DOHH2 (cell line): Measurements from ENCODE around the gene GREB1L.

Experiments used
- H3F3A ChIP-seq: fragments of 200-600 bp; sonication (generic), shearing (Covaris generic); 2 replicates; pipeline ENCODE4 v1.6.0; 2016; ENCODE audit warnings: antibody characterized with exemption, mild to moderate bottlenecking; ENCODE audit not compliant: control insufficient read depth, insufficient read depth
- H3K27ac ChIP-seq: fragments of 200-600 bp; sonication (generic); 2 replicates; pipeline ENCODE4 v1.5.1; 2014; ENCODE audit warnings: low read depth, mild to moderate bottlenecking, low read length, moderate library complexity
- H3K27me3 ChIP-seq: fragments of 200-600 bp; sonication (generic); 2 replicates; pipeline ENCODE4 v1.6.1; 2014; ENCODE audit warnings: mild to moderate bottlenecking, low read length, mixed read lengths; ENCODE audit not compliant: control insufficient read depth
- H3K36me3 ChIP-seq: fragments of 200-600 bp; sonication (generic); 2 replicates; pipeline ENCODE4 v1.6.1; 2014; ENCODE audit warnings: mild to moderate bottlenecking, low read length, moderate library complexity, mixed read lengths; ENCODE audit not compliant: control insufficient read depth
- H3K4me1 ChIP-seq: fragments of 200-600 bp; sonication (generic); 2 replicates; pipeline ENCODE4 v1.6.1; 2014; ENCODE audit warnings: mild to moderate bottlenecking, low read length, mixed read lengths; ENCODE audit not compliant: control insufficient read depth
- H3K4me2 ChIP-seq: fragments of 200-600 bp; sonication (generic); 2 replicates; pipeline ENCODE4 v1.6.0; 2014; ENCODE audit warnings: mild to moderate bottlenecking, low read length, moderate library complexity
- H3K4me3 ChIP-seq: fragments of 200-600 bp; sonication (generic); 2 replicates; pipeline ENCODE4 v1.5.1; 2014; ENCODE audit warnings: mild to moderate bottlenecking, low read length, mixed read lengths
- H3K79me2 ChIP-seq: fragments of 200-600 bp; sonication (generic); 2 replicates; pipeline ENCODE4 v1.6.1; 2014; ENCODE audit warnings: mild to moderate bottlenecking, low read length, mixed read lengths; ENCODE audit not compliant: control insufficient read depth
- H3K9me2 ChIP-seq: fragments of 200-600 bp; sonication (generic); replicated peaks from 2 replicates; pipeline ENCODE4 v1.6.1; 2014; ENCODE audit warnings: mild to moderate bottlenecking, low read length, mixed read lengths; ENCODE audit not compliant: control insufficient read depth
- H3K9me3 ChIP-seq: fragments of 200-600 bp; sonication (generic); 2 replicates; pipeline ENCODE4 v1.6.1; 2014; ENCODE audit warnings: antibody characterized with exemption, low read length, mixed read lengths; ENCODE audit not compliant: control insufficient read depth, insufficient read depth
- H4K20me1 ChIP-seq: fragments of 200-600 bp; sonication (generic); 2 replicates; pipeline ENCODE4 v1.6.0; 2014; ENCODE audit warnings: low read depth, mild to moderate bottlenecking, antibody characterized with exemption, low read length, moderate library complexity; ENCODE audit not compliant: control insufficient read depth, insufficient read depth
- EZH2phosphoT487 ChIP-seq: fragments of 200-600 bp; sonication (generic); IDR thresholded peaks from 2 replicates; pipeline ENCODE4 v1.6.1; 2017; ENCODE audit warnings: borderline replicate concordance, mild to moderate bottlenecking, antibody characterized with exemption, low read length, moderate library complexity, mixed read lengths
- TF ChIP-seq, protein P1 (sequence below): fragments of 200-600 bp; sonication (generic); IDR thresholded peaks from one replicate; pipeline ENCODE4 v1.5.1; 2014; ENCODE audit warnings: antibody characterized with exemption, mild to moderate bottlenecking, low read depth, low read length; ENCODE audit not compliant: poor library complexity, severe bottlenecking

Gene GREB1L

DNA sequence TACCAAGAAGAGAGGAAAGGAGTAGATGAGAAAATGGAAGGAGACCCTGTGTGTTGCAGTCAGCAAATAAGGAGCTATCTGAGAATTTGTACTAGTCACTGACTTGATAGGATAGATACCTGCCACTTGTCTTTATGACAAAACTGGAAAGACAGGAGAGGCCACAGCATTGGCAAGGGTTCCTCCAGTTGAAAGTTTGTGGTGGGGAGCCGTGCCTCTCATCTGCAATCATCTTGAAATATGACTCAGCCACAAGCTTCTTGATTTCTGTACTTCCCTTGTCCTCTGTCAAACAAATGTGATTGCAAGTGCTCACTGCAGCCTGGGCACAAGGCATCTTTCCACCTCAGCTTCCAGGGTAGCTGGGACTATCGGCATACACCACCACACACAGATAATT lies 99.1 kb downstream of the GREB1L start:
- Histone ChIP-seq H3F3A (no peaks in the 10 kb centered on the region), H3K4me3 (no peak overlapping the region), H3K36me3 (no peaks in the 10 kb centered on the region), H3K79me2 (no peaks in the 10 kb centered on the region), H3K9me2 (no peaks in the 10 kb centered on the region), H4K20me1 (no peaks in the 10 kb centered on the region), H3K27me3 (no peaks in the 10 kb centered on the region), H3K4me1 (no peaks in the 10 kb centered on the region), H3K4me2 (no peak overlapping the region), H3K27ac (no peak overlapping the region), H3K9me3 (no peaks in the 10 kb centered on the region)
- TF ChIP-seq, protein P1, sequence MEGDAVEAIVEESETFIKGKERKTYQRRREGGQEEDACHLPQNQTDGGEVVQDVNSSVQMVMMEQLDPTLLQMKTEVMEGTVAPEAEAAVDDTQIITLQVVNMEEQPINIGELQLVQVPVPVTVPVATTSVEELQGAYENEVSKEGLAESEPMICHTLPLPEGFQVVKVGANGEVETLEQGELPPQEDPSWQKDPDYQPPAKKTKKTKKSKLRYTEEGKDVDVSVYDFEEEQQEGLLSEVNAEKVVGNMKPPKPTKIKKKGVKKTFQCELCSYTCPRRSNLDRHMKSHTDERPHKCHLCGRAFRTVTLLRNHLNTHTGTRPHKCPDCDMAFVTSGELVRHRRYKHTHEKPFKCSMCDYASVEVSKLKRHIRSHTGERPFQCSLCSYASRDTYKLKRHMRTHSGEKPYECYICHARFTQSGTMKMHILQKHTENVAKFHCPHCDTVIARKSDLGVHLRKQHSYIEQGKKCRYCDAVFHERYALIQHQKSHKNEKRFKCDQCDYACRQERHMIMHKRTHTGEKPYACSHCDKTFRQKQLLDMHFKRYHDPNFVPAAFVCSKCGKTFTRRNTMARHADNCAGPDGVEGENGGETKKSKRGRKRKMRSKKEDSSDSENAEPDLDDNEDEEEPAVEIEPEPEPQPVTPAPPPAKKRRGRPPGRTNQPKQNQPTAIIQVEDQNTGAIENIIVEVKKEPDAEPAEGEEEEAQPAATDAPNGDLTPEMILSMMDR = no peak
- no peak for TF ChIP-seq EZH2phosphoT487

DNA sequence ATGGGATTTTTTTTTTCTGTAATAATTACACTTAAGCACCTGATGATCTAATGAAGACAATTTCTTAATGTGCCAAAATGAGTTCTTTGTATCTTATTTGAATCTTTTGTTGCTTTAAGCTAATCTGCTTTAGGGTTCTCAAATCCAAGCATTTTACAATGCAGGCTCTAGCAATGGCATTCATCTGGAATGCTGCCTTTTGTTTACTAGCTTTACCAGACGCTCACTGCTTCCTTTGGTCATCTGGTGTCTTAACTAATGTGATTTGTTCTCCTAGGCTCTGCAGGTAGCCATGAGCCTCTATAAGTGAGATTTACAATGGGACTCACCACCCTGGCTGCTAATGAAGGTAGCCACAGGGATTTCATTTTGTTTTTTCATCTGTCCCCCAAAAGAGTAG lies 100.3 kb downstream of the GREB1L start:
- Histone ChIP-seq H3K9me3 (no peaks in the 10 kb centered on the region), H3F3A (no peaks in the 10 kb centered on the region), H3K4me3 (no peak overlapping the region), H3K27ac (no peak overlapping the region), H3K9me2 (no peaks in the 10 kb centered on the region), H3K4me1 (no peaks in the 10 kb centered on the region), H3K36me3 (no peaks in the 10 kb centered on the region), H3K4me2 (no peak overlapping the region), H3K79me2 (no peaks in the 10 kb centered on the region), H3K27me3 (no peaks in the 10 kb centered on the region), H4K20me1 (no peaks in the 10 kb centered on the region)
- TF ChIP-seq, protein P1 = no peak

- no peaks in the 10 kb centered on the region for H3K9me2 ChIP-seq
- no peaks in the 10 kb centered on the region for H3K27me3 ChIP-seq
- no peaks in the 10 kb centered on the region for H3K36me3 ChIP-seq
- no peaks in the 10 kb centered on the region for H3K4me1 ChIP-seq
- H4K20me1 ChIP-seq = no peaks in the 10 kb centered on the region
- TF ChIP-seq EZH2phosphoT487 = no peak
- TF ChIP-seq, protein P1 = no peak
- no peak overlapping the region for H3K4me2 ChIP-seq
- H3K79me2 ChIP-seq = no peaks in the 10 kb centered on the region
- H3K9me3 ChIP-seq = no peaks in the 10 kb centered on the region
- no peak overlapping the region for H3K4me3 ChIP-seq
- no peak overlapping the region for H3K27ac ChIP-seq
- H3F3A ChIP-seq = no peaks in the 10 kb centered on the region
These were observed 102.8 kb downstream of the GREB1L start for GRCh38 chr18:21344860-21345259.

- no peaks in the 10 kb centered on the region for H3F3A ChIP-seq
- H3K4me3 ChIP-seq = no peak overlapping the region
- H3K36me3 ChIP-seq = no peaks in the 10 kb centered on the region
- no peak for TF ChIP-seq EZH2phosphoT487
- TF ChIP-seq, protein P1 = no peak
- no peaks in the 10 kb centered on the region for H3K27me3 ChIP-seq
- no peaks in the 10 kb centered on the region for H3K9me2 ChIP-seq
- no peaks in the 10 kb centered on the region for H4K20me1 ChIP-seq
- H3K4me1 ChIP-seq = no peaks in the 10 kb centered on the region
- H3K4me2 ChIP-seq = no peak overlapping the region
- H3K27ac ChIP-seq = no peak overlapping the region
- H3K9me3 ChIP-seq = no peaks in the 10 kb centered on the region
- H3K79me2 ChIP-seq = no peaks in the 10 kb centered on the region
These were observed 103.8 kb downstream of the GREB1L start for GRCh38 chr18:21345840-21346239.
